Measurements from ENCODE around the gene MAN2B2. TPM values are rescaled to one million over a fixed set of nuclear protein-coding genes. Genes with fewer than 3 reads are reported as not detected.

Gene MAN2B2
- total RNA-seq, 2 donors from 2014 or later, result 30.7 to 31.1 TPM

- no peak overlapping the region for H3K9ac ChIP-seq (ENCODE audit: low read depth in 2 of 2, low read length in 2 of 2)
- no peak for DNase-seq
- intact Hi-C loops (cut with DNase I), result no loop called here
- H3K27ac ChIP-seq, result no peak overlapping the region
- no peaks in the 10 kb centered on the region for H3K4me1 ChIP-seq
- no peaks in the 10 kb centered on the region for H3K36me3 ChIP-seq
- H3K9me3 ChIP-seq, result no peaks in the 10 kb centered on the region
- TF ChIP-seq CTCF (IDR thresholded peaks at IDR 0.05), result no peak
- no peak overlapping the region for H3K4me3 ChIP-seq
- no peaks in the 10 kb centered on the region for H3K27me3 ChIP-seq
Measured at GRCh38 chr4:6538111-6538510, 36.9 kb upstream of the MAN2B2 start.

GRCh38 chr4:6538575-6538974 lies 36.4 kb upstream of the MAN2B2 start:
- Histone ChIP-seq H3K27me3 (no peaks in the 10 kb centered on the region), H3K9me3 (no peaks in the 10 kb centered on the region), H3K4me3 (no peak overlapping the region), H3K9ac (ENCODE audit: low read depth in 2 of 2, low read length in 2 of 2) (no peak overlapping the region), H3K36me3 (no peaks in the 10 kb centered on the region), H3K27ac (no peak overlapping the region), H3K4me1 (no peaks in the 10 kb centered on the region)
- DNase-seq, result no peak
- no peak for TF ChIP-seq CTCF (IDR thresholded peaks at IDR 0.05)
- intact Hi-C loops (cut with DNase I), result no loop called here

GRCh38 chr4:6539009-6539764 lies 35.8 kb upstream of the MAN2B2 start:
- no peaks in the 10 kb centered on the region for H3K27me3 ChIP-seq
- no peaks in the 10 kb centered on the region for H3K36me3 ChIP-seq
- H3K4me1 ChIP-seq, result no peaks in the 10 kb centered on the region
- DNase-seq, result no peak
- no peak overlapping the region for H3K27ac ChIP-seq
- intact Hi-C loops (cut with DNase I), result no loop called here
- TF ChIP-seq CTCF (IDR thresholded peaks at IDR 0.05), result no peak
- H3K9ac ChIP-seq (ENCODE audit: low read depth in 2 of 2, low read length in 2 of 2), result no peak overlapping the region
- H3K9me3 ChIP-seq, result no peaks in the 10 kb centered on the region
- H3K4me3 ChIP-seq, result no peak overlapping the region

- Histone ChIP-seq H3K27me3 (no peaks in the 10 kb centered on the region), H3K9me3 (no peaks in the 10 kb centered on the region), H3K27ac (no peak overlapping the region), H3K4me1 (no peaks in the 10 kb centered on the region), H3K4me3 (no peak overlapping the region), H3K36me3 (no peaks in the 10 kb centered on the region), H3K9ac (ENCODE audit: low read depth in 2 of 2, low read length in 2 of 2) (no peak overlapping the region)
- intact Hi-C loops (cut with DNase I), result no loop called here
- TF ChIP-seq CTCF (IDR thresholded peaks at IDR 0.05), result no peak
- no peak for DNase-seq
Measured at GRCh38 chr4:6540879-6541278, 34.1 kb upstream of the MAN2B2 start.

- TF ChIP-seq CTCF (IDR thresholded peaks at IDR 0.05), result no peak
- Histone ChIP-seq H3K27me3 (no peaks in the 10 kb centered on the region), H3K9ac (ENCODE audit: low read depth in 2 of 2, low read length in 2 of 2) (no peak overlapping the region), H3K9me3 (no peaks in the 10 kb centered on the region), H3K4me1 (no peaks in the 10 kb centered on the region), H3K4me3 (no peak overlapping the region), H3K27ac (no peak overlapping the region), H3K36me3 (no peaks in the 10 kb centered on the region)
- no peak for DNase-seq
- intact Hi-C loops (cut with DNase I), result no loop called here
Measured at GRCh38 chr4:6541789-6542188, 33.2 kb upstream of the MAN2B2 start.
